H7 (cell line): ENCODE results near the gene RAB39A. TPM values are rescaled to one million over a fixed set of nuclear protein-coding genes. Genes with fewer than 3 reads are reported as not detected.
"Not testable (repeated sequence)": the region's sequence is repeated elsewhere in the genome, so short reads cannot be mapped to it uniquely, and the experiment has no call there.

ENCODE experiments used
- DNase-seq: peaks from one replicate; pipeline ENCODE4 v3.0.0; 2012
- H3K27me3 ChIP-seq: 2 replicates; pipeline ENCODE4 v1.6.0; 2011; ENCODE audit warnings: mild to moderate bottlenecking, low read length; ENCODE audit not compliant: control insufficient read depth, insufficient read depth
- H3K36me3 ChIP-seq: replicated peaks from 2 replicates; pipeline ENCODE4 v1.5.1; 2011; ENCODE audit warnings: low read length; ENCODE audit not compliant: control insufficient read depth, insufficient read depth
- H3K4me3 ChIP-seq: 2 replicates; pipeline ENCODE4 v1.5.1; 2011; ENCODE audit warnings: low read depth, mild to moderate bottlenecking, control low read depth, low read length, moderate library complexity; ENCODE audit not compliant: insufficient read depth
- total RNA-seq: library from RNA; depleted of rRNA; stranded (reverse); fragments of >200 nt; shearing (Covaris generic); gene quantifications from 2 replicates; pipeline ENCODE4 v1.2.3, GENCODE V29; 2014; rRNA removed

RAB39A gene
- total RNA-seq: 5.2 and 7.2 TPM in 2 replicates

- H3K4me3 ChIP-seq: peak within 1 kb of the TSS; percentile 93
Measured at GRCh38 chr11:107928046-107928766, at the start of gene RAB39A. RAB39A (plus strand) TSS chr11:107928448; CDS start chr11:107928569, 121 bp downstream.

GRCh38 chr11:107881471-107881870 lies 46.8 kb upstream of the RAB39A start:
- not testable (repeated sequence) for DNase-seq, H3K36me3 ChIP-seq, H3K27me3 ChIP-seq, H3K4me3 ChIP-seq

More at GRCh38 chr11:107928046-107928766, at the start of gene RAB39A:
- DNase-seq: peak; percentile 99
- no peaks in the 10 kb centered on the region for H3K27me3 ChIP-seq
- H3K36me3 ChIP-seq: no peaks in the 10 kb centered on the region

- no peaks in the 10 kb centered on the region for H3K27me3 ChIP-seq
- no peak overlapping the region for H3K4me3 ChIP-seq
Measured at GRCh38 chr11:107882095-107882820, 46.0 kb upstream of the RAB39A start.

GRCh38 chr11:107898270-107898669 lies 30.0 kb upstream of the RAB39A start:
- no peaks in the 10 kb centered on the region for H3K27me3 ChIP-seq
- DNase-seq: peak; percentile 46
- H3K36me3 ChIP-seq: no peaks in the 10 kb centered on the region
- H3K4me3 ChIP-seq: no peak overlapping the region

More at GRCh38 chr11:107882095-107882820, 46.0 kb upstream of the RAB39A start:
- no peaks in the 10 kb centered on the region for H3K36me3 ChIP-seq
- DNase-seq: no peak

GRCh38 chr11:107908211-107908610 lies 20.0 kb upstream of the RAB39A start:
- no peaks in the 10 kb centered on the region for H3K27me3 ChIP-seq
- DNase-seq: no peak
- H3K4me3 ChIP-seq: no peak overlapping the region
- no peaks in the 10 kb centered on the region for H3K36me3 ChIP-seq

GRCh38 chr11:107912415-107912814 lies 15.8 kb upstream of the RAB39A start:
- H3K4me3 ChIP-seq: not testable (repeated sequence)

GRCh38 chr11:107915229-107915628 lies 13.0 kb upstream of the RAB39A start:
- no peak overlapping the region for H3K4me3 ChIP-seq

More at GRCh38 chr11:107912415-107912814, 15.8 kb upstream of the RAB39A start:
- not testable (repeated sequence) for H3K27me3 ChIP-seq, DNase-seq, H3K36me3 ChIP-seq

GRCh38 chr11:107916671-107917241 lies 11.5 kb upstream of the RAB39A start:
- peak; percentile 67 for DNase-seq

More at GRCh38 chr11:107915229-107915628, 13.0 kb upstream of the RAB39A start:
- no peaks in the 10 kb centered on the region for H3K27me3 ChIP-seq
- H3K36me3 ChIP-seq: no peaks in the 10 kb centered on the region
- DNase-seq: no peak

GRCh38 chr11:107921997-107922396 lies 6.3 kb upstream of the RAB39A start:
- DNase-seq: no peak
- H3K4me3 ChIP-seq: no peak overlapping the region

More at GRCh38 chr11:107916671-107917241, 11.5 kb upstream of the RAB39A start:
- Histone ChIP-seq H3K27me3 (no peaks in the 10 kb centered on the region), H3K36me3 (no peaks in the 10 kb centered on the region), H3K4me3 (no peak overlapping the region)

GRCh38 chr11:107923519-107923918 lies 4.7 kb upstream of the RAB39A start:
- H3K4me3 ChIP-seq, H3K27me3 ChIP-seq, DNase-seq, H3K36me3 ChIP-seq: not testable (repeated sequence)

More at GRCh38 chr11:107921997-107922396, 6.3 kb upstream of the RAB39A start:
- Histone ChIP-seq H3K27me3 (no peaks in the 10 kb centered on the region), H3K36me3 (no peaks in the 10 kb centered on the region)

GRCh38 chr11:107924306-107924705 lies 3.9 kb upstream of the RAB39A start:
- no peaks in the 10 kb centered on the region for H3K36me3 ChIP-seq
- no peak overlapping the region for H3K4me3 ChIP-seq
- DNase-seq: no peak
- H3K27me3 ChIP-seq: no peaks in the 10 kb centered on the region

GRCh38 chr11:107927559-107927958 lies 689 bp upstream of the RAB39A start:
- no peaks in the 10 kb centered on the region for H3K36me3 ChIP-seq
- H3K4me3 ChIP-seq: peak overlapping the region; percentile 23
- no peaks in the 10 kb centered on the region for H3K27me3 ChIP-seq
- no peak for DNase-seq

- H3K36me3 ChIP-seq: no peaks in the 10 kb centered on the region
- no peaks in the 10 kb centered on the region for H3K27me3 ChIP-seq
- H3K4me3 ChIP-seq: peak overlapping the region; percentile 93
- DNase-seq: peak; percentile 80
Measured at GRCh38 chr11:107928767-107929507, 689 bp downstream of the RAB39A start.

GRCh38 chr11:107929611-107930200 lies 1.5 kb downstream of the RAB39A start:
- DNase-seq: peak; percentile 36
- peak overlapping the region; percentile 93 for H3K4me3 ChIP-seq
- no peaks in the 10 kb centered on the region for H3K27me3 ChIP-seq
- no peaks in the 10 kb centered on the region for H3K36me3 ChIP-seq
